Embryonic facial prominence (tissue), 1 donor: ENCODE results near the gene GCNT2.
"Not testable (repeated sequence)": the region's sequence is repeated elsewhere in the genome, so short reads cannot be mapped to it uniquely, and the experiment has no call there.

ENCODE experiments used
- DNase-seq: peaks from one replicate; pipeline ENCODE4 v3.0.0-alpha.2; 2016; ENCODE audit errors: extremely low spot score

The GCNT2 gene

GRCh38 chr6:10521104-10521808 is at the start of gene GCNT2:
Gene GCNT2, plus strand, starts transcription at chr6:10521351. Its CDS starts 7,561 bp downstream, at chr6:10528912.
- no peak for DNase-seq

DNA sequence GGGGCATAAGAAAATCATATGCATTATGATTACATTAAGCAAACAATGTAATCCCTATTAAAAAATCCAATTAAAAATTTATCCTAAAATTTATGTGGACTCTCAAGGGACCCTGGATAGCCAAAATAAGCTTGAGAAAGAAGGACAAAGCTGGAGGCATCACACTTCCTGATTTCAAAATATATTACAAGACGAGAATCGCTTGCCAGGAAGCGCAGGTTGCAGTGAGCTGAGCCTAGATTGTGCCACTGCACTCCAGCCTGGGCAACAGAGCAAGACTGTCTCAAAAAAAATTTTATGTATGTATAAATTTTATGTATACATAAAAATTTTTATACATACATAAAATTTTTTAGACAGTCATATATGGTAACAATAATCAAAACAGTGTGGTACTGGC is 48.5 kb upstream of the GCNT2 start:
- DNase-seq, result no peak

- DNase-seq, result no peak
Observed at GRCh38 chr6:10478187-10479040, 42.7 kb upstream of the GCNT2 start.

DNA sequence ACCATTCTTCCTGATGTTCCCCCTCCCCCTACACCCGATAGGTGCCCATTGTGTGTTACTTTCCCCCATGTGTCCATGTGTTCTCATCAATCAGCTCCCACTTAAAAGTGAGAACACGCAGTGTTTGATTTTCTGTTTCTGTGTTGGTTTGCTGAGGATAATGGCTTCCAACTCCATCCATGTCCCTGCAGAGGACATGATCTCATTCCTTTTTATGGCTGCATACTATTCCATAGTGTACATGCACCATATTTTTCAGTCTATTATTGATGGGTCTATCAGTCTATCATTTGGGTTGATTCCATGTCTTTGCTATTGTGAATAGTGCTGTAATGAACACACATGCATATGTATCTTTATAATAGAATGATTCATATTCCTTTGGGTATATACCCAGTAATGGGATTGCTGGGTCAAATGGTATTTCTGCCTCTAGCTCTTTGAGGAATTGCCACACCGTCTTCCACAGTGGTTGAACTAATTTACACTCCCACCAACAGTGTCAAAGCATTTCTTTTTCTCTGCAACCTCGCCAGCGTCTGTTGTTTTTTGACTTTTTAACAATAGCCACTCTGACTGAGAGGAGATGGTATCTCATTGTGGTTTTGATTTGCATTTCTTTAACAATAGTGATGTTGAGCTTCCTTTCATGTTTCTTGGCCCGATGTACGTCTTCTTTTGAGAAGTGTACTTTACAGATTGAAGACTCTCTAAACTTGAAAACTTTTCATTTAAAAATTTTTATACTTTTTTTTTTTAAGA is 41.0 kb upstream of the GCNT2 start:
- DNase-seq, result no peak

- no peak for DNase-seq
Observed at GRCh38 chr6:10481101-10481500, 40.0 kb upstream of the GCNT2 start.

DNA sequence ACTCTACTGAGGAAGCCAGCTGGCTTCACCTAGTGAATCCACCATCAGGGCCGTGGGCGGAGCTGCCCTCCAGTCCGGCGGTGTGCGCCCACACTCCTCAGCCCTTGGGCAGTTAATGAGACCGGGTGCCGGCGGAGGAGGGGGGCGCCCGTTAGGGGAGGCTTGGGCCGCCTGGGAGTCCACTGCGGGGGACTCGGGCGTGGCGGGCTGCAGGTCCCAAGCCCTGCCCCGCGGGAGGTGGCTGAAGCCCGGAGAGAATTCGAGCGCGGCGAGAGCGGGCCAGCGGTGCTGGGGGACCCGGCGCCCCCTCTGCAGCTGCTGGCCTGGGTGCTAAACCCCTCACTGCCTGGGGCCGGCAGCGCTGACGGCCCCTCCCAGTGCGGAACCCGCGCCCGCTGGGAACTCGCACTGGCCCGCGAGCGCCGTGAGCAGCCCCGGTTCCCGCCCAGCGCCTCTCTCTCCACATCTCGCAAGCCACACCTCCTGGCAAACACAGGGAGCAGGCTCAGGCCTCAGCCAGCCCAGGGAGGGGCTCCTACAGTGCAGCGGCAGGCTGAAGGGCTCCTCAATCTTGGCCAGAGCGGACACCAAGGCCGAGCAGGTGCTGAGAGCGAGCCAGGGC is 38.4 kb upstream of the GCNT2 start:
- no peak for DNase-seq

- DNase-seq, result no peak
Observed at GRCh38 chr6:10484912-10485311, 36.2 kb upstream of the GCNT2 start.

DNA sequence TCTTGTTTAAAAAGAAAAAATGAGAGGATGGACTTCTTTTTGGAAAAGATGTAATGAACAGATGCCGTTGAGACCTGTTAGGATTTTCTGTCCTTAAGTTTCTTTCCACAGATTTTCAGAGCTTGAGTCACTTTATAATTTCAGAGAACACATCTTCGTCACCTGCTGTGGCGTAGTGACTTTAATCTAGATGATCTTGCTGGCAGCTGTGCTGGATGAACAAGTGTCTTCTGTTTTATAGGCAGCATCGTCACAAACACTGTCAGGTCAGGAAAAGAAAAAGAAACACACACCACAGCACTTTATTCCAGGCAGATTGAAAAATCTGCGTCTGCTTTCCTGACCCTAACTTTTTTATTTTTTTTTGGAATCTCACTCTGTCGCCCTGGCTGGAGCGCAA is 35.7 kb upstream of the GCNT2 start:
- DNase-seq, result no peak

GRCh38 chr6:10486215-10486614 is 34.9 kb upstream of the GCNT2 start:
- no peak for DNase-seq

- DNase-seq, result not testable (repeated sequence)
Observed at GRCh38 chr6:10486944-10487588, 34.1 kb upstream of the GCNT2 start.

DNA sequence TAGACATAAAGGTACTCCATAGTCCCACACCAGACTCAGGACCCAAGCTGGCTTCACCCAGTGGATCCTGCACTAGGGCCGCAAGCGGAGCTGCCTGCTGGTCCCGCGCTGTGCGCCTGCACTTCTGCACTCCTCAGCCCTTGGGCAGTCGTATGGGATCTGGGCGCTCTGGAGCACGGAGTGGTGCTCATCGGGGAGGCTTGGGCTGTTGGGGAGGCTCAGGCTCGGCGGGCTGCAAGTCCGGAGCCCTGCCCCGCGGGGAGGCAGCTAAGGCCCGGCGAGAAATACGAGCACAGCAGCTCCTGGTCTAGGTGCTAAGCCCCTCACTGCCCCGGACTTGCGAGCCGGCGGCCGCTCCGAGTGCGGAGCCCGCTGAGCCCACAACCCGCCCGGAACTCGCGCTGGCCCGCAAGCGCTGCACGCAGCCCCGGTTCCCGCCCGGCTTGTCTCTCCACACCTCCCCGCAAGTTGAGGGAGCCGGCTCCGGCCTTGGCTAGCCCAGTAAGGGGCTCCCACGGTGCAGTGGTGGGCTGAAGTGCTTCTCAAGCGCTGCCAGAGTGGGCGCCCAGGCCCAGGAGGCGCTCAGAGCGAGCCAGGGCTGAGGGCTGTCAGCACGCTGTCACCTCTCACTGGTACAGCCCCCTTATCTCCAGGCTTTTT is 33.4 kb upstream of the GCNT2 start:
- no peak for DNase-seq

DNA sequence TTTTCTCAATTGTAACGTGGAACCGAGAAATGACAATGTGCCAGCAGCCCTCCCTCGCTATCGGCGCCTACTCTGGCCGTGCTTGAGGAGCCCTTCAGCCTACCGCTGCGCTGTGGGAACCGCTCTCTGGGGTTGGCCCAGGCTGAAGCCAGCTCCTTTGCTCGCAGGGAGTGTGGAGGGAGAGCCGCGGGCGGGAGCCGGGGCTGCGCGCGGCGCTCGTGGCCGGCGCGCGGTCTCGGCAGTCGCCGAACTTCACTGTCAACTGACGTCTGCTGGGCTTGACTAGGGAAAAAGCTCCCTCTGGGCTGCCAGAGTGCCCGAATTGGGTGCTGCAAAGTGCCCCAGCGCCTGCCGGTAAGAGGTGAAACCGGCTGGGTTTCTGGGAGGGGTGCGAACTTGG is 29.7 kb upstream of the GCNT2 start:
- no peak for DNase-seq

GRCh38 chr6:10491905-10492304 is 29.2 kb upstream of the GCNT2 start:
- not testable (repeated sequence) for DNase-seq

DNA sequence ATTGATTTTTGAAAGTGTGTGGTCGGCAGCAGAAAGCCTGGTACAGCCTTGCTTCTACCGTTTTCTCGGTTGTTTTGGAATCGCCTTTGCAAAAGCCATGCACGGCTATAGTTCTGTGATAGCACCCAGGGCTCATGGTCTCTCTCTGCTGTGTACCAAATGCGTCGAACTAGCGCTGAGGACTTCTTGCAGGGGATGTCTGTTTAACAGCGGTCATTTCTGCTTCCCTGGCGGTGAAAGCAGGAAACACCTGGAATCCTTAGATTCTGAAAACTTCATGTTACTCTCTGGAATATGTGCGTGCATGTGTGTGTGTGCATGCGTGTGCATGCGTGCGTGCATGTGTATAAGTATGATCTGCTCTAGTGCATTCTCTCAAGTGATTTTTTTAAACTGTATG is 26.1 kb upstream of the GCNT2 start:
- no peak for DNase-seq

DNA sequence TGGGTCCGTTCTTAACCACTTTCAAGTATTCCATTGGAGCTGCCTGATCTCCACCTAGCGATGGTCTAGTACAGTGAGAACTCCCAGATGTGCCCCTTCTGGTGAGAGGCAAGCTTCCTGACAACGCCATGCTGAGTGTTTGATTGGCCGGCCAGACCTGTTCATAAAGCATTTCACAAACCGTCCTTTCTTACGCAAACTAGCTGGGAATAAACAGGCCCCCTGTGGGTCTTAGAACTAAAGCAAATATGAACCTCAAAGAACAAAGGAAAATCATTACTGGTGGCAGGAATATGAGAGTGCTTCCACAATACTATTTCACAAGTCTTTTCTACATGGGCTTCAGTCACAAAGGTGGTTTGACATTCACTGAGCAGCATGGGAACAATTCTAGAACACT is 15.6 kb upstream of the GCNT2 start:
- DNase-seq, result no peak

DNA sequence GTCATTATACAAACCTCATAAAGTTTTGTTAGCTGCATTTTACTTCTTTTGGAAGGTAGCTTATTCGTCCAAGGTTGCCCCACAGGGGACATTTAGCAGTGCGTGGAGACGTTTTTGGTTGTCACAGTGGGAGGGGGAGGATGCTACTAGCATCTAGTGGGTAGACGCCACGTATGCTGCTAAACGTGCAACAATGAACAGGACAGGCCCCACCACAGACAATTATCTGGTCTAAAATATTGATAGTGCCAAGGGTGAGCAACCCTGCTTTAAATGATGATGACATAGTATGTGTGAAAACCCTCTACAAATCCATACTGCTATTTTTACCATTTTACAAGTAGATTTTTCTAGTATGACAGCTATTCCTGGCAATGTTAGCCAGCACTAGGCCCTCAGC is 13.9 kb upstream of the GCNT2 start:
- DNase-seq, result no peak

DNA sequence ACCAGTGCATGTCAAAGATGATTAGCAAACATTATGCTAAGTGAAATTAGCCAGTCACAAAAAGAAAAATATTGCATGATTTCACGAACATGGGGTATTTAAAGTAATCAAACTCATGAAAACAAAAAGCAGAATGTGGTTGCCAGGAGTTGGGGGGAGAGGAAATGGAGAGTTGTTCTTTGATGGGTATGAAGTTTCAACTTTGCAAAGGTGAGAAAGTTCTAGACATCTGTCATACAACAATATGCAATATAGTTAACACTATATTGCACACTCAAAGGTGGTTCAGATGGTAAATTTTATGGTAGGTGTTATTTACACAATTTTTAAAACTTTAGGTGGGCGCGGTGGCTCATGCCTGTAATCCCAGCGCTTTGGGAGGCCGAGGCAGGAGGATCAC is 13.4 kb upstream of the GCNT2 start:
- DNase-seq, result no peak

GRCh38 chr6:10510592-10511367 is 10.4 kb upstream of the GCNT2 start:
- no peak for DNase-seq

DNA sequence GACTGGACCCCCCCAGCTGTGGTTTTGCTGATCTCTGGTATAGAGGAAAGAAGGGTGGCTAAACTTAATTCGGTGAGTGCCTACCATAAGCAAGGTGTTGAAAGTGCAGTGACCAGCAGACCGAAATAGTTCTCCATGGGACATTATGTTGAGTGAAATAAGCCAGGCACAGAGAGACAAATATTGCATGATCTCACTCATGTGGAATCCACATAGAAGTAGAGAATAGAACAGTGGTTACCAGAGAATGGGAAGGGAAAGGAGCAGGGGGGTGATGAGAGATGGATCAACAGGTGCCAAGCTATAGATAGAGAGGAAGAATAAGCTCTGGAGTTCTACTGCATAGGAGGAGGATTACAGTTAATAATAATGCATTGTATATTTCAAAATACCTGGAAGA is 9.7 kb upstream of the GCNT2 start:
- DNase-seq, result no peak

DNA sequence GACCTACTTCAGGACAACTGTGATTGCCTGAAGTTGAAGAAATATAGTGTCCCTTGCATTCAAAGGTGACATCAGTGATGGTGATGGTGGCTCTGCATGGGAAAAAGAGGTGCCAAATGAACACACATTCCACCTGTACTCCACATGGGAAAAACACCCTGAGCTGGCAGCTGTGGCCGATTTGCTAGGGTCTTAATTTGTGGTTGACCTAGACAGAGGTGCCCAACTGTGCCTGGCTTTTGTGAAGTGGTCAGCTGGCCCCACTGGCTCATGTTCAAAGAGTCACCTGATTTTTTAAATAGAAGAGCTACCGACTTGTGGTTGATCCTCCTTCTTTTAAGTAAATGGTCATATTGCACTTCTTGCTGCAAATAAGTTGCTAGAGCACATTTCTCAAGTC is 7.6 kb upstream of the GCNT2 start:
- no peak for DNase-seq
